Diencephalon (tissue), 1 donor: ENCODE results near the gene LARP1. TPM values are rescaled to one million over a fixed set of nuclear protein-coding genes. Genes with fewer than 3 reads are reported as not detected.

Experiments
- small RNA-seq: library from RNA; depleted of rRNA; stranded (forward); fragments of <200 nt; gene quantifications from one replicate; pipeline ENCODE3, GENCODE V24; 2014
- total RNA-seq: library from RNA; depleted of rRNA; stranded (reverse); fragments of >200 nt; gene quantifications from one replicate; pipeline ENCODE4 v1.2.3, GENCODE V29; 2014

Gene LARP1
- 67.8 TPM for total RNA-seq

GRCh38 chr5:154755361-154756008 lies at the start of gene LARP1:
LARP1 (plus strand) TSS chr5:154755377; CDS start chr5:154755758, 381 bp downstream.

GRCh38 chr5:154850255-154851062 lies 95.3 kb downstream of the LARP1 start, which contains the start of gene FAXDC2:
FAXDC2 (minus strand) TSS chr5:154850603; CDS start chr5:154838178, 12,425 bp downstream.

GRCh38 chr5:154858297-154858971 lies 103.3 kb downstream of the LARP1 start, which contains the start of gene CNOT8:
CNOT8 (plus strand) TSS chr5:154858627; CDS start chr5:154863279, 4,652 bp downstream.

Small RNA genes within 50 kb of the gene (small RNA-seq; reads per million reads assigned to genes)
- gene MIR378H: not detected
- gene RF00019: not detected

Other genes starting within 250 kb of the LARP1 start
- 4.6 TPM for gene FAXDC2, start 95.2 kb downstream of the LARP1 start, total RNA-seq
- 76.8 TPM for gene CNOT8, start 103.2 kb downstream of the LARP1 start, total RNA-seq
- 22.6 TPM for gene GEMIN5, start 182.8 kb downstream of the LARP1 start, total RNA-seq
- gene MRPL22, start 185.7 kb downstream of the LARP1 start, total RNA-seq: 18.9 TPM